Measurements from ENCODE around the gene EVPL. TPM values are rescaled to one million over a fixed set of nuclear protein-coding genes. Genes with fewer than 3 reads are reported as not detected.

The EVPL gene
- total RNA-seq, 4 donors from 2014 or later: 14.8 to 33.4 (median 23.3) TPM

GRCh38 chr17:76056882-76057281 is 29.8 kb upstream of the EVPL start:
- Histone ChIP-seq H3K36me3 (peaks cover 58 to 68% of the 10 kb centered on the region in 2 donors), H3K9me3 (no peaks in the 10 kb centered on the region), H3K27me3 (no peaks in the 10 kb centered on the region), H3K27ac (no peak overlapping the region), H3K4me3 (replicated peaks in 1 of 3) (no peak overlapping the region), H3K4me1 (peaks cover 27 to 28% of the 10 kb centered on the region in 2 donors)
- WGBS, 2 donors: 94% methylated on average over 3 of the region's 3 CpGs
- no peak for TF ChIP-seq POLR2A (IDR thresholded peaks at IDR 0.05)
- TF ChIP-seq, protein P1, sequence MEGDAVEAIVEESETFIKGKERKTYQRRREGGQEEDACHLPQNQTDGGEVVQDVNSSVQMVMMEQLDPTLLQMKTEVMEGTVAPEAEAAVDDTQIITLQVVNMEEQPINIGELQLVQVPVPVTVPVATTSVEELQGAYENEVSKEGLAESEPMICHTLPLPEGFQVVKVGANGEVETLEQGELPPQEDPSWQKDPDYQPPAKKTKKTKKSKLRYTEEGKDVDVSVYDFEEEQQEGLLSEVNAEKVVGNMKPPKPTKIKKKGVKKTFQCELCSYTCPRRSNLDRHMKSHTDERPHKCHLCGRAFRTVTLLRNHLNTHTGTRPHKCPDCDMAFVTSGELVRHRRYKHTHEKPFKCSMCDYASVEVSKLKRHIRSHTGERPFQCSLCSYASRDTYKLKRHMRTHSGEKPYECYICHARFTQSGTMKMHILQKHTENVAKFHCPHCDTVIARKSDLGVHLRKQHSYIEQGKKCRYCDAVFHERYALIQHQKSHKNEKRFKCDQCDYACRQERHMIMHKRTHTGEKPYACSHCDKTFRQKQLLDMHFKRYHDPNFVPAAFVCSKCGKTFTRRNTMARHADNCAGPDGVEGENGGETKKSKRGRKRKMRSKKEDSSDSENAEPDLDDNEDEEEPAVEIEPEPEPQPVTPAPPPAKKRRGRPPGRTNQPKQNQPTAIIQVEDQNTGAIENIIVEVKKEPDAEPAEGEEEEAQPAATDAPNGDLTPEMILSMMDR (IDR thresholded peaks at IDR 0.05): no peak
- DNase-seq: no peak
- intact Hi-C loops (cut with DNase I): no loop called here

DNA sequence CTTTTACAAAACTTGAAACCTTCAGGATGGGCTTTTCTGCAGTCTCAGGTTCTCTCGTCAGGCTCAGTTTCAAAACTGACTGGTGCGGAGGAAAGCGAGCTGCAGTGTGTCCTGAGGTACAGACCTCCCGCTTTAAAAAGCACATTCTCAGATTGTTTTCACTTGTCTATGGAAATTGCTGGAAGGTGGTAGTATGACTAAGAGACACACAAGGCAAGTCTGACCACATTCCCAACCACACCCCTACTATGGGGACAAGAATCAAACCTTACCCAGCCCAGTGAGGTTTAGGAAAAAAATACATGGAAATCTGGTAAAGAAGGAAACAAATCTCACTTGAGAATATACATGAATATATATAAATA is 27.0 kb upstream of the EVPL start:
- H3K4me1 ChIP-seq: peaks cover 44 to 49% of the 10 kb centered on the region in 2 donors
- no peaks in the 10 kb centered on the region for H3K9me3 ChIP-seq
- TF ChIP-seq, protein P1 (IDR thresholded peaks at IDR 0.05): no peak
- peak in 1 of 2 donors; percentile 60 for TF ChIP-seq POLR2A (IDR thresholded peaks at IDR 0.05)
- intact Hi-C loops (cut with DNase I): no loop called here
- peak overlapping the region; percentile 78 to 96 (median 92) for H3K27ac ChIP-seq
- H3K36me3 ChIP-seq: peaks cover 44 to 54% of the 10 kb centered on the region in 2 donors
- peak; percentile 62 to 66 for DNase-seq
- WGBS, 2 donors: 51 to 66% methylated on average over 4 of the region's 4 CpGs
- no peak overlapping the region for H3K4me3 ChIP-seq (replicated peaks in 1 of 3)
- no peaks in the 10 kb centered on the region for H3K27me3 ChIP-seq

DNA sequence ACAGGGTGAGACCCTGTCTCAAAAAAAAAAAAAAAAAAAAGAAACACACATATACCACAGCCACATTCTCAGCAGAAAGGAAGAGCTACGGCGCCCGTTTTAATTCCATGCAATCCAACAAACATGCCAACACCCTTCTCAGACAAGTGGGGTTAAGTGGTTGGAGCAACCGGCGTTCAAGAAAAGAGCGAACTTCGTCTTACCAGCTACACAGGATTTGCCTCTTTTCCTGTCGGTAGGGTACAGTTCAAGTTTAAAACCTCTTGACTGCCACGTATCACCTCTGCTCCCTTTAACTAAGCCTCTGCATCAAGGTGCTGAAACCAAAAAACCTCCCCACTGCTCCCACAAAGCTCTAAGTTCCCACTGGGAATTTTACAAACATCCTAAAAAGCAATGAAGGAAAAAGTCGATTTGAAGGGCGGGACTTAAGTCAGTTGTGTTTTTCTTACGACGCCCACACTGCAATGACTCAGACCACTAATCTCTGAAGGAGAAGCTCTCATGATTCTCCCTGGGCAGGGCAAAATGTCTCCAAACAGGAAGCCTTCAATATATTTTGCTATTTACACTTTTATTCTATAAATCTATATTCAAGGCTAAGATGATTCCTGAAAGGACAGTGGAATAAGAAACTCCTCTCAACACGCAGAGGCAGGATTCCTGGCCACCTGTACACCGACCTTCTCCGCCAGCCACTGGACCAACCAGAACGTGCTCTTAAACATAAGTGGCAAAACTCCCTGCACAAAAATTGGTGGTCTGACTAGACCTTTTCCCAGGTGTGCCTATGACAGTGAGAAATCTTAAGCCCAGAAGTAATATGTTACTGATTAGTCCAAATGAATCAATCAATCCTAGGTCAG is 26.4 kb upstream of the EVPL start:
- Histone ChIP-seq H3K4me1 (peaks cover 44 to 49% of the 10 kb centered on the region in 2 donors), H3K36me3 (peaks cover 42 to 54% of the 10 kb centered on the region in 2 donors), H3K9me3 (no peaks in the 10 kb centered on the region), H3K27ac (peak overlapping the region; percentile 78 to 96 (median 92)), H3K27me3 (no peaks in the 10 kb centered on the region), H3K4me3 (replicated peaks in 1 of 3) (peak overlapping the region in 1 of 3 donors; percentile 10)
- TF ChIP-seq, protein P1 (IDR thresholded peaks at IDR 0.05): no peak
- 34 to 45% methylated on average over 17 of the region's 17 CpGs for WGBS, 2 donors
- intact Hi-C loops (cut with DNase I): no loop called here
- DNase-seq: peak; percentile 68 to 77

GRCh38 chr17:76051561-76051960 is 24.5 kb upstream of the EVPL start:
- Histone ChIP-seq H3K4me3 (replicated peaks in 1 of 3) (no peak overlapping the region), H3K27ac (peak overlapping the region; percentile 92 to 96 (median 93)), H3K27me3 (no peaks in the 10 kb centered on the region), H3K36me3 (peaks cover 41 to 54% of the 10 kb centered on the region in 2 donors), H3K9me3 (no peaks in the 10 kb centered on the region), H3K4me1 (peaks cover 44 to 49% of the 10 kb centered on the region in 2 donors)
- no peak for TF ChIP-seq POLR2A (IDR thresholded peaks at IDR 0.05)
- TF ChIP-seq, protein P1 (IDR thresholded peaks at IDR 0.05): no peak
- 36 to 49% methylated on average over 6 of the region's 6 CpGs for WGBS, 2 donors
- peak; percentile 52 to 62 for DNase-seq
- intact Hi-C loops (cut with DNase I): no loop called here

Measured in thyroid gland (tissue), 4 donors.